Muscle layer of duodenum (tissue), 2 donors: Measurements from ENCODE around the gene SESTD1.
"Not testable (repeated sequence)": the region's sequence is repeated elsewhere in the genome, so short reads cannot be mapped to it uniquely, and the experiment has no call there.

Experiments
- H3K27ac ChIP-seq: one replicate; pipeline ENCODE4 v1.7.0; 2013; ENCODE audit warnings: mild to moderate bottlenecking, low read length
- H3K27me3 ChIP-seq: one replicate; pipeline ENCODE4 v1.7.0; 2013; ENCODE audit warnings: low read depth, mild to moderate bottlenecking, control low read depth, low read length
- H3K36me3 ChIP-seq, 2 donors: one replicate each; pipeline ENCODE4 v1.7.0; 2013; ENCODE audit warnings: low read length in 2 of 2, control low read depth in 1 of 2, mild to moderate bottlenecking in 1 of 2; ENCODE audit not compliant: insufficient read depth in 2 of 2, control insufficient read depth in 1 of 2
- H3K4me1 ChIP-seq, 2 donors: one replicate each; pipeline ENCODE4 v1.7.0; 2013; ENCODE audit warnings: low read length in 2 of 2, mild to moderate bottlenecking in 2 of 2, control low read depth in 1 of 2, moderate library complexity in 1 of 2; ENCODE audit not compliant: insufficient read depth in 2 of 2, control insufficient read depth in 1 of 2
- H3K4me3 ChIP-seq, 2 donors: one replicate each; pipeline ENCODE4 v1.7.0; 2013; ENCODE audit warnings: low read length in 2 of 2, low read depth in 1 of 2, mild to moderate bottlenecking in 1 of 2
- H3K9me3 ChIP-seq, 2 donors: one replicate each; pipeline ENCODE4 v1.7.0; 2013; ENCODE audit warnings: low read length in 2 of 2, control low read depth in 1 of 2, mild to moderate bottlenecking in 1 of 2; ENCODE audit not compliant: control insufficient read depth in 1 of 2
- donor health status: healthy.

SESTD1 gene

GRCh38 chr2:179207047-179207446, 57.6 kb downstream of the SESTD1 start:
- H3K36me3 ChIP-seq = no peaks in the 10 kb centered on the region
- no peak overlapping the region for H3K27ac ChIP-seq
- no peak overlapping the region for H3K4me3 ChIP-seq
- no peaks in the 10 kb centered on the region for H3K4me1 ChIP-seq
- peaks cover 0 to 7% of the 10 kb centered on the region in 2 donors for H3K9me3 ChIP-seq
- no peaks in the 10 kb centered on the region for H3K27me3 ChIP-seq

GRCh38 chr2:179201869-179202268, 62.8 kb downstream of the SESTD1 start:
- no peak overlapping the region for H3K27ac ChIP-seq
- no peaks in the 10 kb centered on the region for H3K27me3 ChIP-seq
- H3K36me3 ChIP-seq = no peaks in the 10 kb centered on the region
- H3K4me3 ChIP-seq = no peak overlapping the region
- H3K4me1 ChIP-seq = no peaks in the 10 kb centered on the region
- no peaks in the 10 kb centered on the region for H3K9me3 ChIP-seq

- not testable (repeated sequence) for H3K36me3 ChIP-seq, H3K4me1 ChIP-seq, H3K27ac ChIP-seq, H3K4me3 ChIP-seq, H3K9me3 ChIP-seq, H3K27me3 ChIP-seq
Measured at GRCh38 chr2:179195926-179196590, 68.6 kb downstream of the SESTD1 start.

- H3K4me3 ChIP-seq = no peak overlapping the region
Measured at GRCh38 chr2:179195141-179195540, 69.5 kb downstream of the SESTD1 start.

DNA sequence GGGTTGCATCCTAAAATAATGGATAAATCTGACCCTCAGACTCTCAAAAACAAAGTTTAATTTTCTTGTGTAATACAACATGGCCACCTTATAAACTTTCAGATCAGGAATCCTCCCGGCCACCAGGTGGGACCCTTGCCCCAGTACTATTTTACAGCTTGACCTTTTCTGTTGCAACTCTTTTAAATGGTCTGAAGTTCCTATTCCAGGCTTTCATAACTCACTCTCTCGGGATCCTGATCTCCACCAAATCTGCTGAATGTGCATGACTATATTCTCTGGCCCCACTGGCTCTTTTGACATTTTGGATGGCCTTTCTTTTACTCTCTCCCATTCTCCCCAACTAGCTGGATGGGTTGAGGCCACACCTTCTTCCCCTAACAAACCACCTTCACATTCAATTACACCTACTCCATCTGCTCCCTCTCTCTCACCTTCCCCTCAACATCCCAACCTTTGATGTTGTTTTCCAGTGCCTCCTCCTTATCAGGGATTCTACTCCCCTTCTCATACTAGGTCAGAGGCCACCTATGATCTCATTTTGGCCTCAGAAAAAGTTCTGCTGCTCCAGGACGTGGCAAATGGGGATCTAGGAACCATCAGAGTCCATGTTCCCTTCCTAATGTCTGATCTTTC, 70.8 kb downstream of the SESTD1 start:
- peaks cover 0 to 7% of the 10 kb centered on the region in 2 donors for H3K9me3 ChIP-seq
- no peak overlapping the region for H3K27ac ChIP-seq

More at GRCh38 chr2:179195141-179195540, 69.5 kb downstream of the SESTD1 start:
- Histone ChIP-seq H3K4me1 (no peaks in the 10 kb centered on the region), H3K27ac (no peak overlapping the region), H3K27me3 (no peaks in the 10 kb centered on the region), H3K9me3 (peaks cover 0 to under 1% of the 10 kb centered on the region in 2 donors), H3K36me3 (peaks cover 0 to 12% of the 10 kb centered on the region in 2 donors)

DNA sequence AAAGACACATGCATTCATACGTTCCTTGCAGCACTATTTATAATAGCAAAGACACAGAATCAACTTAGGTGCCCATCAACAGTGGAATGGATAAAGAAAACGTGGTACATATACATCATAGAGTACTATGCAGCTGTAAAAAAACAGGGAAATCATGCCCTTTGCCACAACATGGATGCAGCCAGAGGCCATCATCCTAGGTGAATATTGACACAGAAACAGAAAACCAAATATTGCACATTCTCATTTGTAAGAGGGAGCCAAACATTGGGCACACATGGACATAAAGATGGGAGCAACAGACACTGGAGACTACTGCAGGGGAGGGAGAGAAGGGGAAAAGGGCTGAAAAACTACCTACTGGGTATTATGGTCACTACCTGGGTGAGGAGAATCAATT, 73.5 kb downstream of the SESTD1 start:
- Histone ChIP-seq H3K27ac (no peak overlapping the region), H3K4me3 (no peak overlapping the region), H3K27me3 (no peaks in the 10 kb centered on the region), H3K9me3 (peaks cover 0 to 10% of the 10 kb centered on the region in 2 donors), H3K4me1 (no peaks in the 10 kb centered on the region), H3K36me3 (peaks cover 0 to 19% of the 10 kb centered on the region in 2 donors)

More for the DNA sequence above, 70.8 kb downstream of the SESTD1 start:
- H3K4me3 ChIP-seq = no peak overlapping the region
- H3K27me3 ChIP-seq = no peaks in the 10 kb centered on the region
- H3K4me1 ChIP-seq = no peaks in the 10 kb centered on the region
- H3K36me3 ChIP-seq = peaks cover 0 to 19% of the 10 kb centered on the region in 2 donors

DNA sequence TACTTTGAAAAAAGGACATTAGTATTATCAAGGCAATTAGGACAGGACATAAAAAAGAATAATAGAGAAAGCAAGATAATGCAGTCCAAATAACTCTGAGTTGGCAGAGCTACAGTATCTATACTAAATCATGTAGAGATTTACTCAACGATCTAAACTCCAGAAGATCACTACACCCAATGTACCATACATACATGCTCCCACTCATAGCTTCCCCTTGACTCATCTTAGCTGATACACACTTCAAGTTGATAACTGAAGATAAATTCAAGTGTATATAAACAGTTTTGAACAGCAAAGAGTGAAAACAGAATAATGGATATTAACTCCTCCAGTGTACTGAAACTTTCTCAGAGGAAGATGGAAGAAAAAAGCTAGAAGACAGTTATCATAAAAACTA, 78.5 kb downstream of the SESTD1 start:
- Histone ChIP-seq H3K9me3 (peaks cover 0 to 10% of the 10 kb centered on the region in 2 donors), H3K27ac (no peak overlapping the region), H3K4me3 (no peak overlapping the region), H3K36me3 (peaks cover 0 to 16% of the 10 kb centered on the region in 2 donors), H3K27me3 (no peaks in the 10 kb centered on the region), H3K4me1 (no peaks in the 10 kb centered on the region)

GRCh38 chr2:179184610-179185009, 80.0 kb downstream of the SESTD1 start:
- no peaks in the 10 kb centered on the region for H3K27me3 ChIP-seq
- H3K36me3 ChIP-seq = peaks cover 1 to 4% of the 10 kb centered on the region in 2 donors
- H3K27ac ChIP-seq = no peak overlapping the region
- H3K4me3 ChIP-seq = no peak overlapping the region
- H3K9me3 ChIP-seq = peaks cover 0 to 4% of the 10 kb centered on the region in 2 donors
- H3K4me1 ChIP-seq = peaks cover 0 to under 1% of the 10 kb centered on the region in 2 donors

DNA sequence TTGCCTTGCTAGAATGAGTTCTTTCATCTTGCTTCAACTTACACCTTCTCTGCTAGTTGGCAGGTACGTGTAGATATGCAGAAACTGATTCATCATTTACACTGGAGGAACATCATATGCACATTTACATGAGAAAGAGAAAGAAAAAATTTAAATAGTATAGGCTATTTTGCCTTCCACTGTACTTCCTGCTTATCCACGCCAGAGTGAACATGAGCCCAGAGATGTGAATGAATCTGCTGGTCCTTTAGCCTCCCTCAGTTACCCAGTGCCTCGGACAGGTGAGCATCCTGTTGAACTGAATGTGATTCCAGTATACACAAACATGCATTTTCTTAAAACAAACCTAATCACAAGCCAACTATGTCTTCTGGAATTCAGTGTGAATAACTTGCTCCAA, 83.6 kb downstream of the SESTD1 start:
- peaks cover 2 to 5% of the 10 kb centered on the region in 2 donors for H3K36me3 ChIP-seq
- H3K9me3 ChIP-seq = no peaks in the 10 kb centered on the region
- no peak overlapping the region for H3K4me3 ChIP-seq
- no peaks in the 10 kb centered on the region for H3K27me3 ChIP-seq
- no peak overlapping the region for H3K27ac ChIP-seq
- H3K4me1 ChIP-seq = peaks cover 0 to 14% of the 10 kb centered on the region in 2 donors

DNA sequence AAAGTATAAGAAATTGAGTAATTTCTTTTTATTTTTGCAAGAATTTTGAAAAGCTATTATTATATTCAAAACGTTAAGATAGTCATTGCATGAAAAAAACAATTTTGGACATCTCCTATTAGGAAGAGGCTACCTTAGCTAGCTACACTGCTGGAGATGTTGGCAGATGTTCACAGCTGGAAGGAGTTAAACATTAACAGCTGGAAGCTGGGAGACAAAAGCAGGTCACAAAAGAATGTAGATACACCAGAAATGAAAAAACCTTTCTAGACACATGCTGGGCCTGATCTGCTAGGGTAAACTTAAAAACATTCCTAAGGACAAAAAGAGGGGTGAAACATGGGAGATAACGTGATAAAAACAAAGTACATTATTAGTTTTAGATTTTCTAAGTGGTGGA, 84.4 kb downstream of the SESTD1 start:
- Histone ChIP-seq H3K27ac (no peak overlapping the region), H3K4me3 (no peak overlapping the region), H3K4me1 (peaks cover 0 to 14% of the 10 kb centered on the region in 2 donors), H3K9me3 (no peaks in the 10 kb centered on the region), H3K27me3 (no peaks in the 10 kb centered on the region), H3K36me3 (peaks cover 7 to 11% of the 10 kb centered on the region in 2 donors)

DNA sequence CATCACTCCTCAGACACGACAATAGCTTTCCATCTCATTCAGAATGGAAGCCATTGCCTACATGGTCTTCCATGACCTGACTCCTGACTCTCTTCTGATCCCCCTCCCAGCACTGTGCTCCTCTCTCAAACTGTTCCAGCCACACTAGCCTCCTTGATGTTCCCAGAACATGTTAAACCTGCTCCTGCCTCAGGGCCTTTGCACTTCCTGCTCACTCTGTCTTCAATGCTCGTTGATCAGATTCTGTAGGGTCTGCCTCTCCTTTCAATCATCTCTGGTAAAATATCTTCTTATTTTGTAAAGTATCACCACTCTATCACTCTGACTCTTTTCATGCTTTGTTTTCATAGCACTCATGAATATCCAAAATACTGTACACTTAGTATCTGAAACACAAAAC, 84.9 kb downstream of the SESTD1 start:
- H3K27me3 ChIP-seq = no peaks in the 10 kb centered on the region
- H3K4me1 ChIP-seq = peaks cover 0 to 14% of the 10 kb centered on the region in 2 donors
- H3K27ac ChIP-seq = no peak overlapping the region
- H3K4me3 ChIP-seq = no peak overlapping the region
- no peaks in the 10 kb centered on the region for H3K9me3 ChIP-seq
- peaks cover 7 to 11% of the 10 kb centered on the region in 2 donors for H3K36me3 ChIP-seq
